Endodermal cell (in vitro differentiated cells): ENCODE data around the gene DNAH8. TPM values are rescaled to one million over a fixed set of nuclear protein-coding genes. Genes with fewer than 3 reads are reported as not detected.

Source experiments
- DNase-seq: peaks from one replicate; pipeline ENCODE4 v3.0.0-alpha.2; 2017
- H3K27ac ChIP-seq: 2 replicates; pipeline ENCODE4 v1.5.1; 2013; ENCODE audit warnings: mild to moderate bottlenecking, low read depth, low read length, moderate library complexity
- H3K27me3 ChIP-seq: 2 replicates; pipeline ENCODE4 v1.6.1; 2013; ENCODE audit warnings: mild to moderate bottlenecking, low read length, moderate library complexity; ENCODE audit not compliant: insufficient read depth, control insufficient read depth, poor library complexity, severe bottlenecking
- H3K36me3 ChIP-seq: 2 replicates; pipeline ENCODE4 v1.7.0; 2013; ENCODE audit warnings: mild to moderate bottlenecking, low read length, moderate library complexity; ENCODE audit not compliant: control insufficient read depth, insufficient read depth
- H3K4me1 ChIP-seq: one replicate; pipeline ENCODE4 v1.7.0; 2013; ENCODE audit warnings: low read length; ENCODE audit not compliant: control insufficient read depth, insufficient read depth
- H3K4me3 ChIP-seq: 2 replicates; pipeline ENCODE4 v1.5.1; 2013; ENCODE audit warnings: mild to moderate bottlenecking, low read length, moderate library complexity
- H3K9ac ChIP-seq: 2 replicates; pipeline ENCODE4 v1.6.1; 2013; ENCODE audit warnings: mild to moderate bottlenecking, low read length, moderate library complexity; ENCODE audit not compliant: poor library complexity, severe bottlenecking; ENCODE audit errors: extremely low read depth
- H3K9me3 ChIP-seq: 2 replicates; pipeline ENCODE4 v1.6.1; 2013; ENCODE audit warnings: mild to moderate bottlenecking, low read length, moderate library complexity; ENCODE audit not compliant: control insufficient read depth
- H3K27ac Mint-ChIP-seq: 2 replicates; pipeline ENCODE4 v1.8.0; 2020; ENCODE audit warnings: mixed read lengths
- H3K27me3 Mint-ChIP-seq: 2 replicates; pipeline ENCODE4 v1.8.0; 2021; ENCODE audit warnings: mild to moderate bottlenecking, mixed read lengths; ENCODE audit not compliant: insufficient read depth
- H3K36me3 Mint-ChIP-seq: 2 replicates; pipeline ENCODE4 v1.8.0; 2020; ENCODE audit warnings: low read depth, mixed read lengths
- H3K4me1 Mint-ChIP-seq: 2 replicates; pipeline ENCODE4 v1.8.0; 2020; ENCODE audit warnings: mixed read lengths
- H3K4me3 Mint-ChIP-seq: 2 replicates; pipeline ENCODE4 v1.8.0; 2020; ENCODE audit warnings: mild to moderate bottlenecking, moderate library complexity, mixed read lengths
- H3K9me3 Mint-ChIP-seq: 2 replicates; pipeline ENCODE4 v1.8.0; 2020; ENCODE audit warnings: mild to moderate bottlenecking, mixed read lengths
- CTCF ChIP-seq: fragments of 200-600 bp; sonication (generic); conservative IDR thresholded peaks from 2 replicates; pipeline ENCODE4 v1.5.0; 2021; ENCODE audit warnings: antibody characterized with exemption, mild to moderate bottlenecking
- WGBS, 2 experiments: methylation state at CpG; one replicate each; pipeline versions ENCODE4 v1.1.5 to v1.1.7; 2013; ENCODE audit warnings: missing lambda C conversion rate in 2 of 2, mixed read lengths in 1 of 2; ENCODE audit not compliant: insufficient coverage in 1 of 2, insufficient read length in 1 of 2; 5-methylcytosine and 5-hydroxymethylcytosine counted together
- total RNA-seq, 2 donors: library from RNA; stranded (reverse); fragmentation: NEBNext Ultra II Directional in 1 of 2; extraction: Animal tissue kit (Norgen Biotek cat#: 25700) in 1 of 2; gene quantifications; 2 replicates in 1 of 2; 3 replicates in 1 of 2; pipeline ENCODE4 v1.2.1, GENCODE V29; 2021

DNAH8 gene
- total RNA-seq, 2 donors from 2014 or later, result not detected

DNA sequence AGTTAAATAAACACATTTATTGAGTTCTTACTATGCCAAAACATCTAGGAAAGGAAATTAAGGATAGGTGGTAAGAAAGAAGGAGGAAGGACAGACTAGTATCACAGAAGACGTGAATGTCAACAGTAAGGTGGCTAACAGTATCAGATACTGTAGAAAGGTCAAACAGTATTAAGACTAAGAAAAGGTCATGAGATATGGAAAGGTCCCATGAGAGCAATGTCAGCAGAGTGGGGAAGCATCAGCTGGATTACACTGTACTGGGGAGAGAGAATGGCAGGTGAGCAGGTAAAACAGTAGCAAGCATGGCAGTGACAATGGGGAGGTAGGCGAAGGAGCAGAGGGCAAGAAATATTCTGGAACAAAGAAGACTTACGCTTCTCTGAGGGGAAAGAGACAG is 30.2 kb upstream of the DNAH8 start:
- Mint-ChIP-seq H3K36me3 (peaks cover 42% of the 10 kb centered on the region), H3K27ac (no peak overlapping the region), H3K9me3 (no peaks in the 10 kb centered on the region), H3K27me3 (no peaks in the 10 kb centered on the region), H3K4me1 (peaks cover 13% of the 10 kb centered on the region), H3K4me3 (no peak overlapping the region)
- WGBS, 2 experiments, result 91 to 100% methylated on average over 3 of the region's 3 CpGs
- Histone ChIP-seq H3K4me1 (peaks cover 3% of the 10 kb centered on the region), H3K9me3 (no peaks in the 10 kb centered on the region), H3K27ac (no peak overlapping the region), H3K9ac (no peak overlapping the region), H3K27me3 (no peaks in the 10 kb centered on the region), H3K36me3 (peaks cover 64% of the 10 kb centered on the region), H3K4me3 (no peak overlapping the region)
- no peak for DNase-seq
- TF ChIP-seq CTCF, result no peak

- Histone ChIP-seq H3K27me3 (no peaks in the 10 kb centered on the region), H3K9ac (no peak overlapping the region), H3K4me3 (no peak overlapping the region), H3K36me3 (peaks cover 50% of the 10 kb centered on the region), H3K9me3 (peaks cover under 1% of the 10 kb centered on the region), H3K27ac (no peak overlapping the region), H3K4me1 (peaks cover 3% of the 10 kb centered on the region)
- H3K4me1 Mint-ChIP-seq, result peaks cover 13% of the 10 kb centered on the region
- H3K27ac Mint-ChIP-seq, result no peak overlapping the region
- H3K4me3 Mint-ChIP-seq, result no peak overlapping the region
- DNase-seq, result no peak
- H3K9me3 Mint-ChIP-seq, result no peaks in the 10 kb centered on the region
- no peak for TF ChIP-seq CTCF
- 95 to 100% methylated on average over 1 to 4 of the region's 4 CpGs for WGBS, 2 experiments
- H3K27me3 Mint-ChIP-seq, result no peaks in the 10 kb centered on the region
- H3K36me3 Mint-ChIP-seq, result peaks cover 39% of the 10 kb centered on the region
These were observed 28.7 kb upstream of the DNAH8 start for GRCh38 chr6:38686270-38687042.

GRCh38 chr6:38687043-38687353 is 28.1 kb upstream of the DNAH8 start:
- H3K4me1 ChIP-seq, result peaks cover 3% of the 10 kb centered on the region
- 90 to 100% methylated on average over 1 to 2 of the region's 2 CpGs for WGBS, 2 experiments
- no peak overlapping the region for H3K27ac ChIP-seq
- no peak for TF ChIP-seq CTCF
- peaks cover 45% of the 10 kb centered on the region for H3K36me3 ChIP-seq
- H3K4me1 Mint-ChIP-seq, result peaks cover 13% of the 10 kb centered on the region
- H3K27me3 ChIP-seq, result no peaks in the 10 kb centered on the region
- no peak overlapping the region for H3K9ac ChIP-seq
- DNase-seq, result no peak
- H3K9me3 ChIP-seq, result peaks cover 4% of the 10 kb centered on the region
- no peak overlapping the region for H3K4me3 ChIP-seq
- no peaks in the 10 kb centered on the region for H3K9me3 Mint-ChIP-seq
- no peaks in the 10 kb centered on the region for H3K27me3 Mint-ChIP-seq
- peak overlapping the region; percentile 1 for H3K27ac Mint-ChIP-seq
- H3K4me3 Mint-ChIP-seq, result no peak overlapping the region
- H3K36me3 Mint-ChIP-seq, result peaks cover 37% of the 10 kb centered on the region
